Measurements from ENCODE around the gene TCEA2. TPM values are rescaled to one million over a fixed set of nuclear protein-coding genes. Genes with fewer than 3 reads are reported as not detected.
A peak's percentile ranks its signal among the peaks of the same experiment; 100 is the strongest.

TCEA2 gene
- total and polyA plus RNA-seq, 2 of the 13 experiments (the other 11 are each of a cell fraction or from before 2014, with no cell fraction given) = 28.1 to 33.7 TPM

DNA sequence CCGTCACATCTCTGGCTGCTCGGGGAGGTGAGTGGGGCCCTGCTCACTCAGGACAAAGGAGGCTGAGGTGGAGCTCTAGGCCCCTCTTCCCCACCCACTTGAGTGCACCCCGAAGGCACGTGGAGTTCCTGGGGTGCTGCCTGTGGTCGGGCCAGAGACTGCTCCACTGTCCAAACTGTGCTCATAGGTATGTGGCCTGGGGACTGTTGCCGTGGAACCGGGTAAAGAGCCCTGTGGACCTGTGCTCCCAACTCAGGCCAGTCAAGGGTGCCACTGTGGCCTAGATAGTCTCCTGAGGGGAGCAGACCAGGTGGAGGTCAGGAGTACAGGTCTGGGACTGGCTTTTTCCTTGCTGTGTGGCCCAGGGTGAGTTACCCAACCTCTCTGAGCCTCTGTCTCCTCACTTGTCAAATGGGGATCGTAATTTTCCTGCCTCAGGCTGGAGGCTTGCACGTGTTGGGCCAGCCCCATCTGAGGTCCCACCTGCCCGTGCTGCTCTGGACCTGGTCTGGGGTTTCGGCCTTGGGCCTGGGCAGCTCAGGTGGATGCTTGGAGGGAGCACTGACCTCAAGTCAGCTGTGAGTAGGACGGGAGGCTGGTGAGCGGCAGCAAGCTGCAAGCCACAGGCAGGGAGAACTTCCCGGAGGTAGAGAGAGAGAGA is 56.8 kb downstream of the TCEA2 start (continued):
- TF ChIP-seq PCBP1 (IDR thresholded peaks at IDR 0.05; ENCODE audit: borderline replicate concordance, low read depth, low read length) = 0 out of 2 replicates have a peak, but pooled peaks have one; percentile 51
- TF ChIP-seq ZNF768 (CRISPR knock-in tag; IDR thresholded peaks at IDR 0.05) = peak; percentile 99
- TF ChIP-seq ZNF615 (CRISPR knock-in tag; IDR thresholded peaks at IDR 0.05; ENCODE audit: borderline replicate concordance) = no peak
- TF ChIP-seq, protein P1, sequence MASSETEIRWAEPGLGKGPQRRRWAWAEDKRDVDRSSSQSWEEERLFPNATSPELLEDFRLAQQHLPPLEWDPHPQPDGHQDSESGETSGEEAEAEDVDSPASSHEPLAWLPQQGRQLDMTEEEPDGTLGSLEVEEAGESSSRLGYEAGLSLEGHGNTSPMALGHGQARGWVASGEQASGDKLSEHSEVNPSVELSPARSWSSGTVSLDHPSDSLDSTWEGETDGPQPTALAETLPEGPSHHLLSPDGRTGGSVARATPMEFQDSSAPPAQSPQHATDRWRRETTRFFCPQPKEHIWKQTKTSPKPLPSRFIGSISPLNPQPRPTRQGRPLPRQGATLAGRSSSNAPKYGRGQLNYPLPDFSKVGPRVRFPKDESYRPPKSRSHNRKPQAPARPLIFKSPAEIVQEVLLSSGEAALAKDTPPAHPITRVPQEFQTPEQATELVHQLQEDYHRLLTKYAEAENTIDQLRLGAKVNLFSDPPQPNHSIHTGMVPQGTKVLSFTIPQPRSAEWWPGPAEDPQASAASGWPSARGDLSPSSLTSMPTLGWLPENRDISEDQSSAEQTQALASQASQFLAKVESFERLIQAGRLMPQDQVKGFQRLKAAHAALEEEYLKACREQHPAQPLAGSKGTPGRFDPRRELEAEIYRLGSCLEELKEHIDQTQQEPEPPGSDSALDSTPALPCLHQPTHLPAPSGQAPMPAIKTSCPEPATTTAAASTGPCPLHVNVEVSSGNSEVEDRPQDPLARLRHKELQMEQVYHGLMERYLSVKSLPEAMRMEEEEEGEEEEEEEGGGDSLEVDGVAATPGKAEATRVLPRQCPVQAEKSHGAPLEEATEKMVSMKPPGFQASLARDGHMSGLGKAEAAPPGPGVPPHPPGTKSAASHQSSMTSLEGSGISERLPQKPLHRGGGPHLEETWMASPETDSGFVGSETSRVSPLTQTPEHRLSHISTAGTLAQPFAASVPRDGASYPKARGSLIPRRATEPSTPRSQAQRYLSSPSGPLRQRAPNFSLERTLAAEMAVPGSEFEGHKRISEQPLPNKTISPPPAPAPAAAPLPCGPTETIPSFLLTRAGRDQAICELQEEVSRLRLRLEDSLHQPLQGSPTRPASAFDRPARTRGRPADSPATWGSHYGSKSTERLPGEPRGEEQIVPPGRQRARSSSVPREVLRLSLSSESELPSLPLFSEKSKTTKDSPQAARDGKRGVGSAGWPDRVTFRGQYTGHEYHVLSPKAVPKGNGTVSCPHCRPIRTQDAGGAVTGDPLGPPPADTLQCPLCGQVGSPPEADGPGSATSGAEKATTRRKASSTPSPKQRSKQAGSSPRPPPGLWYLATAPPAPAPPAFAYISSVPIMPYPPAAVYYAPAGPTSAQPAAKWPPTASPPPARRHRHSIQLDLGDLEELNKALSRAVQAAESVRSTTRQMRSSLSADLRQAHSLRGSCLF (CRISPR knock-in tag; IDR thresholded peaks at IDR 0.05; ENCODE audit: borderline replicate concordance) = no peak
- no peak for TF ChIP-seq STAT5B (CRISPR knock-in tag; IDR thresholded peaks at IDR 0.05)
- TF ChIP-seq ZNF10 (CRISPR knock-in tag; IDR thresholded peaks at IDR 0.05; ENCODE audit: borderline replicate concordance, low read depth) = no peak
- no peak for TF ChIP-seq SIX1 (CRISPR knock-in tag; IDR thresholded peaks at IDR 0.05; ENCODE audit: borderline replicate concordance)
- no peak for TF ChIP-seq EP300 (IDR thresholded peaks at IDR 0.05; ENCODE audit: low read depth in 2 of 2, low read length in 2 of 2)
- no peak for TF ChIP-seq EP300 (CRISPR knock-in tag; IDR thresholded peaks at IDR 0.05; ENCODE audit: borderline replicate concordance)
- no peak for TF ChIP-seq BHLHE40 (IDR thresholded peaks at IDR 0.05; ENCODE audit: low read length)
- TF ChIP-seq ZFP36 (IDR thresholded peaks at IDR 0.05; ENCODE audit: borderline replicate concordance, low read depth, low read length, partially characterized antibody) = peak; percentile 61
- no peak for TF ChIP-seq ZFP90 (CRISPR knock-in tag; IDR thresholded peaks at IDR 0.05; ENCODE audit: borderline replicate concordance)
- no peak for TF ChIP-seq ZNF572 (CRISPR knock-in tag; IDR thresholded peaks at IDR 0.05)
- TF ChIP-seq, protein P2, sequence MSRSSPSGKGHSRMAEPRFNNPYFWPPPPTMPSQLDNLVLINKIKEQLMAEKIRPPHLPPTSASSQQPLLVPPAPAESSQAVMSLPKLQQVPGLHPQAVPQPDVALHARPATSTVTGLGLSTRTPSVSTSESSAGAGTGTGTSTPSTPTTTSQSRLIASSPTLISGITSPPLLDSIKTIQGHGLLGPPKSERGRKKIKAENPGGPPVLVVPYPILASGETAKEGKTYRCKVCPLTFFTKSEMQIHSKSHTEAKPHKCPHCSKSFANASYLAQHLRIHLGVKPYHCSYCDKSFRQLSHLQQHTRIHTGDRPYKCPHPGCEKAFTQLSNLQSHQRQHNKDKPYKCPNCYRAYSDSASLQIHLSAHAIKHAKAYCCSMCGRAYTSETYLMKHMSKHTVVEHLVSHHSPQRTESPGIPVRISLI (CRISPR knock-in tag; IDR thresholded peaks at IDR 0.05; ENCODE audit: borderline replicate concordance) = no peak
- TF ChIP-seq GATA4 (IDR thresholded peaks at IDR 0.05; ENCODE audit: borderline replicate concordance, low read depth) = no peak
- TF ChIP-seq ZBTB8A (CRISPR knock-in tag; IDR thresholded peaks at IDR 0.05; ENCODE audit: borderline replicate concordance, low read depth) = no peak
- no peak for TF ChIP-seq SP2 (CRISPR knock-in tag; IDR thresholded peaks at IDR 0.05)
- no peak for TF ChIP-seq REXO4 (CRISPR knock-in tag; IDR thresholded peaks at IDR 0.05; ENCODE audit: borderline replicate concordance)
- TF ChIP-seq ZNF773 (CRISPR knock-in tag; IDR thresholded peaks at IDR 0.05; ENCODE audit: borderline replicate concordance) = no peak
- TF ChIP-seq PTBP1 (IDR thresholded peaks at IDR 0.05; ENCODE audit: low read depth, low read length, poor library complexity, severe bottlenecking) = peak; percentile 32
- peak; percentile 55; the same call in 1 of the 2 replicates for TF ChIP-seq ATAD3A (CRISPR knock-in tag; IDR thresholded peaks at IDR 0.05)
- no peak for TF ChIP-seq HES4 (CRISPR knock-in tag; IDR thresholded peaks at IDR 0.05; ENCODE audit: borderline replicate concordance)
- TF ChIP-seq TP53 (CRISPR knock-in tag; conservative IDR thresholded peaks at IDR 0.05) = no peak
